Hepatocyte (in vitro differentiated cells): ENCODE data around the gene TDRD6. TPM values are rescaled to one million over a fixed set of nuclear protein-coding genes. Genes with fewer than 3 reads are reported as not detected.

Experiments
- DNase-seq: peaks from one replicate; pipeline ENCODE4 v3.0.0-alpha.2; 2016; ENCODE audit warnings: low spot score
- H2AFZ ChIP-seq: fragments of 200-600 bp; sonication (generic); 2 replicates; pipeline ENCODE4 v1.6.0; 2016; ENCODE audit warnings: antibody characterized with exemption, mild to moderate bottlenecking
- H3K27ac ChIP-seq: fragments of 200-600 bp; sonication (generic); 2 replicates; pipeline ENCODE4 v1.5.1; 2016; ENCODE audit warnings: mild to moderate bottlenecking
- H3K27me3 ChIP-seq: fragments of 200-600 bp; sonication (generic); 2 replicates; pipeline ENCODE4 v1.6.1; 2016
- H3K36me3 ChIP-seq: fragments of 200-600 bp; sonication (generic); replicated peaks from 2 replicates; pipeline ENCODE4 v1.5.1; 2016; ENCODE audit warnings: low read depth; ENCODE audit not compliant: insufficient read depth
- H3K4me1 ChIP-seq: fragments of 200-600 bp; sonication (generic); 2 replicates; pipeline ENCODE4 v1.5.1; 2016; ENCODE audit warnings: mild to moderate bottlenecking, moderate library complexity; ENCODE audit not compliant: insufficient read depth
- H3K4me2 ChIP-seq: fragments of 200-600 bp; sonication (generic); 2 replicates; pipeline ENCODE4 v1.6.0; 2016
- H3K4me3 ChIP-seq: fragments of 200-600 bp; sonication (generic); 2 replicates; pipeline ENCODE4 v1.5.1; 2016; ENCODE audit warnings: mild to moderate bottlenecking
- H3K79me2 ChIP-seq: fragments of 200-600 bp; sonication (generic); 2 replicates; pipeline ENCODE4 v1.6.0; 2017; ENCODE audit warnings: mild to moderate bottlenecking
- H3K9me2 ChIP-seq: fragments of 200-600 bp; sonication (generic); replicated peaks from 2 replicates; pipeline ENCODE4 v1.6.0; 2017; ENCODE audit warnings: mild to moderate bottlenecking; ENCODE audit not compliant: insufficient read depth
- H3K9me3 ChIP-seq: fragments of 200-600 bp; sonication (generic); 2 replicates; pipeline ENCODE4 v1.5.1; 2016; ENCODE audit warnings: low read depth, mild to moderate bottlenecking
- H4K20me1 ChIP-seq: fragments of 200-600 bp; sonication (generic); 2 replicates; pipeline ENCODE4 v1.6.0; 2016; ENCODE audit warnings: mild to moderate bottlenecking; ENCODE audit not compliant: insufficient read depth, poor library complexity, severe bottlenecking
- CTCF ChIP-seq: fragments of 200-600 bp; sonication (generic); IDR thresholded peaks from 2 replicates; pipeline ENCODE4 v1.5.1; 2016; ENCODE audit warnings: antibody characterized with exemption, mild to moderate bottlenecking; ENCODE audit not compliant: poor library complexity
- EZH2 ChIP-seq: fragments of 200-600 bp; sonication (generic); IDR thresholded peaks from 2 replicates; pipeline ENCODE4 v1.6.1; 2016; ENCODE audit warnings: antibody characterized with exemption, mild to moderate bottlenecking, borderline replicate concordance
- EZH2phosphoT487 ChIP-seq: fragments of 200-600 bp; sonication (generic); IDR thresholded peaks from one replicate; pipeline ENCODE4 v1.6.1; 2018; ENCODE audit warnings: antibody characterized with exemption, mild to moderate bottlenecking, low read depth, moderate library complexity; ENCODE audit not compliant: unreplicated experiment, severe bottlenecking
- WGBS: methylation state at CpG from one replicate; pipeline ENCODE4 v1.1.6; 2016; ENCODE audit warnings: low lambda C conversion rate; ENCODE audit errors: missing lambda C conversion rate; 5-methylcytosine and 5-hydroxymethylcytosine counted together
- polyA plus RNA-seq: library from polyadenylated mRNA; unstranded; fragments of >200 nt; fragmentation: Nextera tagmentation; extraction: Ambion mirVana; gene quantifications from 2 replicates; pipeline ENCODE4 v1.2.1, GENCODE V29; 2016
- total RNA-seq: library from RNA; depleted of rRNA; stranded (reverse); fragments of >200 nt; gene quantifications from 2 replicates; pipeline ENCODE4 v1.2.3, GENCODE V29; 2014

TDRD6 gene
- total and polyA plus RNA-seq, 2 experiments from 2014 or later = 0.20 to 0.34 TPM

GRCh38 chr6:46676604-46677313 is 10.9 kb upstream of the TDRD6 start:
- Histone ChIP-seq H3K9me2 (no peaks in the 10 kb centered on the region), H3K27me3 (no peaks in the 10 kb centered on the region), H2AFZ (no peak overlapping the region), H3K27ac (no peak overlapping the region), H3K36me3 (no peaks in the 10 kb centered on the region), H3K4me3 (no peak overlapping the region), H3K4me1 (no peaks in the 10 kb centered on the region), H3K9me3 (no peaks in the 10 kb centered on the region), H4K20me1 (no peaks in the 10 kb centered on the region), H3K4me2 (no peak overlapping the region), H3K79me2 (no peaks in the 10 kb centered on the region)
- no peak for TF ChIP-seq EZH2phosphoT487
- TF ChIP-seq EZH2 = no peak
- TF ChIP-seq CTCF = no peak
- 92% methylated on average over 6 of the region's 6 CpGs for WGBS
- DNase-seq = no peak

GRCh38 chr6:46677314-46677654 is 10.4 kb upstream of the TDRD6 start:
- DNase-seq = peak; percentile 23
- Histone ChIP-seq H2AFZ (no peak overlapping the region), H3K36me3 (no peaks in the 10 kb centered on the region), H3K4me3 (no peak overlapping the region), H3K4me1 (no peaks in the 10 kb centered on the region), H3K27me3 (no peaks in the 10 kb centered on the region), H4K20me1 (no peaks in the 10 kb centered on the region), H3K9me3 (no peaks in the 10 kb centered on the region), H3K27ac (no peak overlapping the region), H3K4me2 (no peak overlapping the region), H3K79me2 (no peaks in the 10 kb centered on the region), H3K9me2 (no peaks in the 10 kb centered on the region)
- TF ChIP-seq CTCF (peak; percentile 34), EZH2phosphoT487 (no peak), EZH2 (no peak)
- 50% methylated on average over 4 of the region's 4 CpGs for WGBS

- H2AFZ ChIP-seq = no peak overlapping the region
- H4K20me1 ChIP-seq = no peaks in the 10 kb centered on the region
- no peak overlapping the region for H3K27ac ChIP-seq
- TF ChIP-seq EZH2phosphoT487 = no peak
- TF ChIP-seq CTCF = no peak
- TF ChIP-seq EZH2 = no peak
- H3K9me3 ChIP-seq = no peaks in the 10 kb centered on the region
- no peaks in the 10 kb centered on the region for H3K9me2 ChIP-seq
- no peak overlapping the region for H3K4me2 ChIP-seq
- no peaks in the 10 kb centered on the region for H3K79me2 ChIP-seq
- H3K4me1 ChIP-seq = no peaks in the 10 kb centered on the region
- no peak for DNase-seq
- no peaks in the 10 kb centered on the region for H3K36me3 ChIP-seq
- 83% methylated on average over 4 of the region's 4 CpGs for WGBS
- no peak overlapping the region for H3K4me3 ChIP-seq
- no peaks in the 10 kb centered on the region for H3K27me3 ChIP-seq
These were observed 2.9 kb upstream of the TDRD6 start for GRCh38 chr6:46684771-46685170.
